ENCODE measurements around the gene ITGA6.

The ITGA6 gene

DNA sequence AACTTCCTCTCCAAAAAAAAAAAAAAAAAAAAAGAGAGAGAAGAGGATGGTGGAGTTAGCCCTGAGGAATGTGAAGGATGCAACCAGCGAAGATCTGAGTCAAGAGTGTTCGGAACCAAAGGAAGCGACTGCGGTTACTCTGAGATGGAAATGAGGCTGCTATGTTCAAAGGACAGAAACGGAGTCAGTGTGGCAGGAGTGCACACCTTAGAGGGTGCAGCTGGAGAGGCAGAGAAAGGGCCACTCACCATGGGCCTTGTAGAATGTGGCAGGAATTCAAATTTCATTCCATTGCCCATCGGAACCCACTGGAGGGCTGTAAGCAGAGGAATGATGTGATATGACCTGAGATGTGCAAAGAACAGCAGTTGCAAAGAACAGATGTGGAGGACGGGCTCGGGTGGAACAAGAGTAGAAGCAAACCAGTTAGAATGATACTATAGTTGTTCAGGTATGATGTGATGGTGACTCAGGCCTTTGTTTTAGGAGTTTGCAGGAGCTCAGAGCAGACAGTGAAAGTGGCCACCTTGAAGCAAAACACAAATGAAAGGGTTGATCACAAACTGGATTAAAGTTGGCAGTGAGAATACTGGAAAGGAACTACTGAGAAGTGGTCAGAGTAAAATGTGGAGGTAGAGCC, 22.6 kb downstream of the ITGA6 start:
- TF ChIP-seq, protein P1, sequence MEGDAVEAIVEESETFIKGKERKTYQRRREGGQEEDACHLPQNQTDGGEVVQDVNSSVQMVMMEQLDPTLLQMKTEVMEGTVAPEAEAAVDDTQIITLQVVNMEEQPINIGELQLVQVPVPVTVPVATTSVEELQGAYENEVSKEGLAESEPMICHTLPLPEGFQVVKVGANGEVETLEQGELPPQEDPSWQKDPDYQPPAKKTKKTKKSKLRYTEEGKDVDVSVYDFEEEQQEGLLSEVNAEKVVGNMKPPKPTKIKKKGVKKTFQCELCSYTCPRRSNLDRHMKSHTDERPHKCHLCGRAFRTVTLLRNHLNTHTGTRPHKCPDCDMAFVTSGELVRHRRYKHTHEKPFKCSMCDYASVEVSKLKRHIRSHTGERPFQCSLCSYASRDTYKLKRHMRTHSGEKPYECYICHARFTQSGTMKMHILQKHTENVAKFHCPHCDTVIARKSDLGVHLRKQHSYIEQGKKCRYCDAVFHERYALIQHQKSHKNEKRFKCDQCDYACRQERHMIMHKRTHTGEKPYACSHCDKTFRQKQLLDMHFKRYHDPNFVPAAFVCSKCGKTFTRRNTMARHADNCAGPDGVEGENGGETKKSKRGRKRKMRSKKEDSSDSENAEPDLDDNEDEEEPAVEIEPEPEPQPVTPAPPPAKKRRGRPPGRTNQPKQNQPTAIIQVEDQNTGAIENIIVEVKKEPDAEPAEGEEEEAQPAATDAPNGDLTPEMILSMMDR (IDR thresholded peaks at IDR 0.05; ENCODE audit: low read depth, low read length, missing control alignments): no peak
- in situ Hi-C loops (cut with HindIII; ENCODE audit: low sequenced_read_pairs): no loop called here
- no peak overlapping the region for H3K4me3 ChIP-seq (ENCODE audit: low read depth, low read length)
- DNase-seq (ENCODE audit: low read depth): no peak

DNA sequence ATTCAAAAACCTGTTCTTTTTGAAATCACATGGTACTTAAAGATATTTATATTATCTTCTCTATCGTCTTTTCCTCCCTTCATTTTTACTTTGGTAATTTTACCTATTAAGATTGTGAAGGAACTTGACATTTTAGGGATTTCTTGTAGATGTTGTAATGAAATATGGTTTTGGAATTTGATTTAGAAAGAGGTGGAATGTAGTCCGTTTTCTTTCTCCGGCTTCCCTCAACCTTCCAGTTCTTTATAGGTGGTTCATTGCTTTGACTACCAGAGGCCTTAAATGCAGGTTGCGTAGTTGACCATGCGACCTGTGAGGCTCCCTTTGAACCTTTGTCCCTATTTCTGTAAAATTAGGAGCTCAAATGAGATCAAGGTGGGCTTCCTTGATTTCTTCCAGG, 24.5 kb downstream of the ITGA6 start:
- no peak overlapping the region for H3K4me3 ChIP-seq (ENCODE audit: low read depth, low read length)
- in situ Hi-C loops (cut with HindIII; ENCODE audit: low sequenced_read_pairs): no loop called here
- TF ChIP-seq, protein P1 (IDR thresholded peaks at IDR 0.05; ENCODE audit: low read depth, low read length, missing control alignments): no peak
- DNase-seq (ENCODE audit: low read depth): no peak

DNA sequence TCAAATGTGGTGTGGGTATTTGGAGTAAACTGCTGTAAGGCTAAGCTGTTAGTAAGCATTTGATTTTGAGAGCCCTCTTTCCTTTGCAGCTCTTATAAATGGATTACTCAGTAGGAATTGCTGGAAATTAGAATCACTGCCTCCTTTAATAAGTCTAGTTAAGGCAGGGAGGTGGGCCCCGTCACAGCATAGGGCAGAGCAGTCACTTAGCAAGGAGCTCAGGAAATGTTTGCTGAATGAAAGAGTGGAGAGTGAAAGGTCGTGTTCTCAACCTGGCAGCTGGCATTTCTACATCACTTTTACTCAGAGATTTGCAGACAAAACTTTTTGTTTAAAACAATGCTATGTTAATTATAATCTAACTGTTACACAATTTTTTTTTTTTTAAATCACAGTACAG, 25.5 kb downstream of the ITGA6 start:
- no peak overlapping the region for H3K4me3 ChIP-seq (ENCODE audit: low read depth, low read length)
- no peak for DNase-seq (ENCODE audit: low read depth)
- TF ChIP-seq, protein P1 (IDR thresholded peaks at IDR 0.05; ENCODE audit: low read depth, low read length, missing control alignments): no peak
- in situ Hi-C loops (cut with HindIII; ENCODE audit: low sequenced_read_pairs): no loop called here

DNA sequence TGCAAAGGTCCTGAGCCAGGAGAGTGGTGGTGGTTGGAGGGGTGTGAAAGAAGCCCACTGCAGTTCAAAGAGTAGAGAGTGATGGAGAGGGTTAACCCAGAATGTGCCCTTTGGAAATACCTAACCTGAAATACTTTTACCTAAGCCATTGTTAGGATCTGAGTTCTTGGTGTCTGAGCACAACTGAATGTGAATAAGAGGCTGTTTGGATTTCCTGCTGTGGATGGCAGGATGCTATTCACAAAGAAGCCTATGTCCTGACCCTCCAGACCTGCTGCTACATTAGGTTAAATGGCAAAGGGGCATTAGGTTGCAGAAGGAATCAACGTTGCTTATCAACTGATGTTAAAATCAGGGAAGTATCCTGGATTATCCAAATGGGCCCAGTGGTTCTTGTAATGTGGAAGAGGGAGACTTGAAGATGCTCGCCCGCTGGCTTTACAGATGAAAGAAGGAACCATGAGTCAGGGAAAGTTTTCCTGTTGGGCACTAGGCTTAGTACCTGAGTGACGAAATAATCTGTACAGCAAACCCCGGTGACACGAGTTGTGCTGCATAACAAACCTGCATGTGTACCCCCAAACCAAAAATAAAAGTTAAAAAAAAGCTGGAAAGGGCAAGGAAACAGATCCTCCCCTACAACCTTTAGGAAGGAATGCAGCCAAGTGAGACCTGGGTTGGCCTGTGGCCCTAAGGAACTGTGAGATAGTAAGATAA, 27.2 kb downstream of the ITGA6 start:
- no peak for DNase-seq (ENCODE audit: low read depth)
- in situ Hi-C loops (cut with HindIII; ENCODE audit: low sequenced_read_pairs): no loop called here
- no peak overlapping the region for H3K4me3 ChIP-seq (ENCODE audit: low read depth, low read length)
- TF ChIP-seq, protein P1 (IDR thresholded peaks at IDR 0.05; ENCODE audit: low read depth, low read length, missing control alignments): no peak

DNA sequence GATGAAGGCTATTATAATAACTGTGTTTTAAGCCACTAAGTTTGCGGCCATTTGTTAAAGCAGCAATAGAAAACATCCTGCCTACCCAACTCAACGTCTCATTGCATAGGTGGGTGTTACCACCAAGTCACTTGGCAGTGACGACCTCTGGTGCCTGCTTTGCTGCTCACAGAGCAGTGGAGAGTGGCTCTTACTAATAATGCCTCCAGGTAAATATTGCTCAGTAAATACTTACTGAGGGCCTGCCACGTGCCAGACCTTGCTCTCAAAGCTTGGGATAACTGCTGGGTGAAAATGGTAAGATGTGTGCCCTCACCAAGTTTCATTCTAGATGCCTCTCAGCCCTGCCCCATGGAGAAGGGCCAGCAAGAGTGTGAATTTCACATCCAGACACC, 27.7 kb downstream of the ITGA6 start:
- in situ Hi-C loops (cut with HindIII; ENCODE audit: low sequenced_read_pairs): no loop called here
- DNase-seq (ENCODE audit: low read depth): no peak

DNA sequence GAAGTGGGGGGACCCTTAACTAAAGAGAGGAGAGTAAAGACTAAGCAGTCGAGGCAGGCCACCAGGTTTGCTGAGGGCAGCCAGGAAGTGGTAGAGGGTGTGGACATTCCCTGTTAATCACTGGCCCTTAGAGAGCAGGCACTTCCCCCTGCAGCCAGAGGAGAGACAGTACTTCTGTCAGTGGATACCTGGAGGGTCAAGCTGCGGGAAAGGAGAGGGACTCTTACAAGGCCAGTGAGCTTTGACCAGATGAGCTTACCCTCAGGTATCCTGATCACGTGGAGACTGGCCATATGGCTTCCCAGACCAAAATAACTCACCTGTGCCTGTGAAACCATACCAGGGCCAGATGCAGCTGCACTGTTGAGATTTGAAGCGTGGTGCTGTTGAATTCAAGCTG, 28.6 kb downstream of the ITGA6 start:
- TF ChIP-seq, protein P1 (IDR thresholded peaks at IDR 0.05; ENCODE audit: low read depth, low read length, missing control alignments): no peak

More for the DNA sequence above, 27.7 kb downstream of the ITGA6 start:
- TF ChIP-seq, protein P1 (IDR thresholded peaks at IDR 0.05; ENCODE audit: low read depth, low read length, missing control alignments): no peak
- no peak overlapping the region for H3K4me3 ChIP-seq (ENCODE audit: low read depth, low read length)

More for the DNA sequence above, 28.6 kb downstream of the ITGA6 start:
- no peak for DNase-seq (ENCODE audit: low read depth)
- in situ Hi-C loops (cut with HindIII; ENCODE audit: low sequenced_read_pairs): no loop called here
- H3K4me3 ChIP-seq (ENCODE audit: low read depth, low read length): no peak overlapping the region
